MCF 10A (cell line): ENCODE data around the gene MDP1. TPM values are rescaled to one million over a fixed set of nuclear protein-coding genes. Genes with fewer than 3 reads are reported as not detected.

ENCODE experiments used
- Bru-seq: library from RNA; stranded (reverse); fragments of 400-500 nt; gene quantifications from one replicate; lab custom pipeline; 2021; lab: Mats Ljungman, UMichigan
- BruChase-seq, 2 experiments: library from RNA; stranded (reverse); fragments of 400-500 nt; gene quantifications; one replicate each; lab custom pipeline; 2021; lab: Mats Ljungman, UMichigan
- BruUV-seq: library from RNA; stranded (reverse); fragments of 400-500 nt; replicated peaks from 2 replicates; lab custom pipeline; 2021; lab: Mats Ljungman, UMichigan
- CTCF ChIA-PET: fragments of 300-600 bp; sonication (Branson Sonifier 250); formaldehyde crosslinking; extraction: SDS; loops from one replicate; lab custom pipeline; 2021; ENCODE audit warnings: antibody characterized with exemption, inconsistent platforms; lab: Yijun Ruan, JAX
- POLR2A ChIA-PET: fragments of 300-600, 350-650 bp; sonication (Branson Sonifier 250); formaldehyde crosslinking; extraction: SDS; loops from one replicate; lab custom pipeline; 2020; ENCODE audit warnings: antibody characterized with exemption, inconsistent platforms; lab: Yijun Ruan, JAX
- DNase-seq: peaks from one replicate; pipeline ENCODE4 v3.0.0-alpha.2; 2018; ENCODE audit not compliant: unreplicated experiment
- H3K27ac Mint-ChIP-seq: one replicate; pipeline ENCODE4 v1.8.0; 2022; ENCODE audit warnings: mild to moderate bottlenecking, low read depth, mixed read lengths; ENCODE audit not compliant: unreplicated experiment
- H3K27me3 Mint-ChIP-seq: one replicate; pipeline ENCODE4 v1.8.0; 2022; ENCODE audit warnings: mixed read lengths; ENCODE audit not compliant: insufficient read depth, unreplicated experiment
- H3K36me3 Mint-ChIP-seq: one replicate; pipeline ENCODE4 v1.8.0; 2022; ENCODE audit warnings: mild to moderate bottlenecking, moderate library complexity, mixed read lengths; ENCODE audit not compliant: insufficient read depth, unreplicated experiment
- H3K4me1 Mint-ChIP-seq: one replicate; pipeline ENCODE4 v1.8.0; 2022; ENCODE audit warnings: mixed read lengths; ENCODE audit not compliant: insufficient read depth, unreplicated experiment
- H3K4me3 Mint-ChIP-seq: one replicate; pipeline ENCODE4 v1.8.0; 2022; ENCODE audit warnings: mild to moderate bottlenecking, moderate library complexity, mixed read lengths; ENCODE audit not compliant: unreplicated experiment
- H3K9me3 Mint-ChIP-seq: one replicate; pipeline ENCODE4 v1.8.0; 2022; ENCODE audit warnings: mixed read lengths; ENCODE audit not compliant: unreplicated experiment
- CTCF ChIP-seq: fragments of 200-600 bp; IDR thresholded peaks from one replicate; pipeline ENCODE4 v1.8.0; 2022; ENCODE audit warnings: antibody characterized with exemption, mild to moderate bottlenecking; ENCODE audit not compliant: unreplicated experiment
- intact Hi-C: fragments of 100-400 bp; cut with micrococcal nuclease; formaldehyde crosslinking; loops from 2 replicates; pipeline ENCODE4 v1.14.1; 2022
- long read RNA-seq: library from polyadenylated mRNA; stranded (forward); transcript quantifications from one replicate; pipeline ENCODE4 v2.0.0, GENCODE V29; 2022
- total RNA-seq: library from RNA; stranded (reverse); gene quantifications from 2 replicates; pipeline ENCODE4 v1.2.3, GENCODE V29; 2022

The MDP1 gene
- 11.0 and 20.2 TPM in 2 replicates for total RNA-seq
- Bru-seq, nascent RNA = percentile 80 among the genes with signal in this experiment
- BruChase-seq, experiment 1, labeled RNA remaining after a 6-hour chase = percentile 86 among the genes with signal in this experiment
- percentile 83 among the genes with signal in this experiment for BruChase-seq, experiment 2, labeled RNA remaining after a 2-hour chase
- long read RNA-seq, transcript MDP1-201 (6 exons, 730 nt) = major isoform, 13 of 15 reads
- long read RNA-seq, partial matches to known transcripts = 0 of 15 reads
- long read RNA-seq, other reads (novel, unspliced or antisense) = 0 of 15 reads

- H3K9me3 Mint-ChIP-seq = no peaks in the 10 kb centered on the region
- peak within 1 kb of the TSS; percentile 73 for H3K27ac Mint-ChIP-seq
- peak; percentile 87 for DNase-seq
- no peaks in the 10 kb centered on the region for H3K27me3 Mint-ChIP-seq
- peaks cover 20% of the 10 kb centered on the region for H3K4me1 Mint-ChIP-seq
- intact Hi-C loops = loop anchor here (1.0 kb wide), 3 partner anchors 17 to 82 kb away; partner anchors contain the start of genes GMPR2 and NEDD8
- TF ChIP-seq CTCF = peak; percentile 25
- CTCF ChIA-PET = interaction anchor here (0.6 to 4.2 kb wide), 10 partner anchors 9 to 118 kb away, joined by 3 to 32 read pairs (median 5); partner anchors contain the start of genes CIDEB and TINF2
- H3K36me3 Mint-ChIP-seq = peaks cover 53% of the 10 kb centered on the region
- BruUV-seq = no TSS peak
- H3K4me3 Mint-ChIP-seq = peak within 1 kb of the TSS; percentile 80
- POLR2A ChIA-PET = interaction anchor here (0.7 to 5.1 kb wide), 21 partner anchors 9 to 135 kb away, joined by 3 to 69 read pairs (median 5); partner anchors contain the start of genes DCAF11, DHRS1, EMC9 and GMPR2
These were observed at the start of gene MDP1 for GRCh38 chr14:24215495-24216344. TSS of gene MDP1 (minus strand) at chr14:24216066. CDS start at chr14:24215955, 111 bp downstream.

- no TSS peak for BruUV-seq
- CTCF ChIA-PET = interaction anchor here (0.6 to 32.3 kb wide), 7 partner anchors 11 to 704 kb away, joined by 3 to 457 read pairs (median 5); partner anchors contain the start of genes CIDEB, DHRS1, NOP9 and TINF2
- Mint-ChIP-seq H3K27me3 (no peaks in the 10 kb centered on the region), H3K9me3 (no peaks in the 10 kb centered on the region), H3K27ac (peak overlapping the region; percentile 83), H3K4me3 (no peak overlapping the region), H3K36me3 (peaks cover 25% of the 10 kb centered on the region), H3K4me1 (peaks cover 48% of the 10 kb centered on the region)
- POLR2A ChIA-PET = interaction anchor here (0.6 to 7.2 kb wide), 16 partner anchors 10 to 150 kb away, joined by 3 to 62 read pairs (median 4); partner anchors contain the start of genes CIDEB, DCAF11, DHRS1 and NOP9
- intact Hi-C loops = no loop called here
- DNase-seq = peak; percentile 87
- TF ChIP-seq CTCF = no peak
These were observed 48.4 kb upstream of the MDP1 start for GRCh38 chr14:24264298-24264697.

GRCh38 chr14:24263848-24264247, 48.0 kb upstream of the MDP1 start:
- H3K4me3 Mint-ChIP-seq = peak overlapping the region; percentile 28
- H3K36me3 Mint-ChIP-seq = peaks cover 25% of the 10 kb centered on the region
- H3K9me3 Mint-ChIP-seq = no peaks in the 10 kb centered on the region
- intact Hi-C loops = no loop called here
- H3K27me3 Mint-ChIP-seq = no peaks in the 10 kb centered on the region
- BruUV-seq = no TSS peak
- POLR2A ChIA-PET = interaction anchor here (0.6 to 7.2 kb wide), 14 partner anchors 10 to 150 kb away, joined by 3 to 62 read pairs (median 5); partner anchors contain the start of genes DCAF11, DHRS1, NOP9 and NRL
- CTCF ChIA-PET = interaction anchor here (0.6 to 32.3 kb wide), 9 partner anchors 11 to 703 kb away, joined by 3 to 457 read pairs (median 4); partner anchors contain the start of genes CIDEB, DHRS1, LTB4R2 and NOP9
- H3K4me1 Mint-ChIP-seq = peaks cover 52% of the 10 kb centered on the region
- DNase-seq = no peak
- TF ChIP-seq CTCF = no peak
- H3K27ac Mint-ChIP-seq = peak overlapping the region; percentile 83
